BE2C (cell line): ENCODE data around the gene CFAP92.

ENCODE experiments used
- DNase-seq: peaks from one replicate; pipeline ENCODE4 v3.0.0-alpha.2; 2020
- H3K27me3 ChIP-seq: fragments of 250-450 bp; sonication (Bioruptor Pico); 2 replicates; pipeline ENCODE4 v1.5.1; 2020; ENCODE audit warnings: mild to moderate bottlenecking
- H3K36me3 ChIP-seq: fragments of 250-450 bp; sonication (Bioruptor Pico); 2 replicates; pipeline ENCODE4 v1.5.1; 2020; ENCODE audit warnings: mild to moderate bottlenecking
- H3K4me1 ChIP-seq: fragments of 250-450 bp; sonication (Bioruptor Pico); 2 replicates; pipeline ENCODE4 v1.5.1; 2020
- H3K4me3 ChIP-seq: 2 replicates; pipeline ENCODE4 v1.5.1; 2011; ENCODE audit warnings: low read depth, low read length
- H3K9me3 ChIP-seq: fragments of 250-450 bp; sonication (Bioruptor Pico); 2 replicates; pipeline ENCODE4 v1.5.1; 2020
- CTCF ChIP-seq: IDR thresholded peaks from 2 replicates; pipeline ENCODE4 v1.5.1; 2012; ENCODE audit warnings: mild to moderate bottlenecking, low read depth, low read length

Gene CFAP92

GRCh38 chr3:128874481-128875180 lies 119.2 kb downstream of the CFAP92 start:
- no peaks in the 10 kb centered on the region for H3K9me3 ChIP-seq
- H3K4me3 ChIP-seq = no peak overlapping the region
- no peaks in the 10 kb centered on the region for H3K27me3 ChIP-seq
- no peaks in the 10 kb centered on the region; the same call in 1 of the 2 replicates for H3K4me1 ChIP-seq
- H3K36me3 ChIP-seq = no peaks in the 10 kb centered on the region
- DNase-seq = no peak
- no peak for TF ChIP-seq CTCF

- Histone ChIP-seq H3K4me1 (no peaks in the 10 kb centered on the region; the same call in 1 of the 2 replicates), H3K36me3 (no peaks in the 10 kb centered on the region), H3K27me3 (no peaks in the 10 kb centered on the region), H3K4me3 (no peak overlapping the region), H3K9me3 (no peaks in the 10 kb centered on the region)
- DNase-seq = no peak
- TF ChIP-seq CTCF = no peak
Observed at GRCh38 chr3:128873244-128874022, 120.4 kb downstream of the CFAP92 start.

GRCh38 chr3:128872744-128873143 lies 121.1 kb downstream of the CFAP92 start:
- no peak for TF ChIP-seq CTCF
- H3K9me3 ChIP-seq = no peaks in the 10 kb centered on the region
- no peaks in the 10 kb centered on the region; the same call in 1 of the 2 replicates for H3K4me1 ChIP-seq
- H3K27me3 ChIP-seq = no peaks in the 10 kb centered on the region
- no peaks in the 10 kb centered on the region for H3K36me3 ChIP-seq
- no peak overlapping the region for H3K4me3 ChIP-seq
- no peak for DNase-seq

- DNase-seq = no peak
Observed at GRCh38 chr3:128872282-128872681, 121.6 kb downstream of the CFAP92 start.

GRCh38 chr3:128870347-128870746 lies 123.5 kb downstream of the CFAP92 start:
- Histone ChIP-seq H3K36me3 (no peaks in the 10 kb centered on the region), H3K4me3 (no peak overlapping the region), H3K4me1 (peaks cover 4% of the 10 kb centered on the region; the same call in 1 of the 2 replicates), H3K9me3 (no peaks in the 10 kb centered on the region), H3K27me3 (no peaks in the 10 kb centered on the region)
- no peak for DNase-seq
- no peak for TF ChIP-seq CTCF

More at GRCh38 chr3:128872282-128872681, 121.6 kb downstream of the CFAP92 start:
- no peaks in the 10 kb centered on the region for H3K36me3 ChIP-seq
- no peaks in the 10 kb centered on the region; the same call in 1 of the 2 replicates for H3K4me1 ChIP-seq
- H3K27me3 ChIP-seq = no peaks in the 10 kb centered on the region
- no peak overlapping the region for H3K4me3 ChIP-seq
- no peaks in the 10 kb centered on the region for H3K9me3 ChIP-seq
- no peak for TF ChIP-seq CTCF
